Loucy (cell line): ENCODE measurements around the gene AP5Z1.

Source experiments
- H2AFZ ChIP-seq: fragments of 200-600 bp; sonication (generic); 2 replicates; pipeline ENCODE4 v1.6.0; 2016; ENCODE audit warnings: antibody characterized with exemption, mild to moderate bottlenecking, low read length, moderate library complexity
- H3F3A ChIP-seq: fragments of 200-600 bp; 2 replicates; pipeline ENCODE4 v1.6.0; 2016; ENCODE audit warnings: antibody characterized with exemption, low read depth, mild to moderate bottlenecking
- H3K27me3 ChIP-seq: fragments of 200-600 bp; sonication (generic); 2 replicates; pipeline ENCODE4 v1.6.1; 2014; ENCODE audit warnings: low read length, mild to moderate bottlenecking; ENCODE audit not compliant: insufficient read depth, poor library complexity, severe bottlenecking
- H3K36me3 ChIP-seq: fragments of 200-600 bp; sonication (generic); 2 replicates; pipeline ENCODE4 v1.6.1; 2016; ENCODE audit warnings: low read length; ENCODE audit not compliant: insufficient read depth
- H3K4me1 ChIP-seq: fragments of 200-600 bp; sonication (generic); 2 replicates; pipeline ENCODE4 v1.5.1; 2014; ENCODE audit warnings: low read length, mild to moderate bottlenecking; ENCODE audit not compliant: insufficient read depth, poor library complexity, severe bottlenecking
- H3K4me2 ChIP-seq: fragments of 200-600 bp; sonication (generic); 2 replicates; pipeline ENCODE4 v1.6.0; 2014; ENCODE audit warnings: antibody characterized with exemption, low read length, low read depth, mild to moderate bottlenecking; ENCODE audit not compliant: poor library complexity, severe bottlenecking
- H3K4me3 ChIP-seq: fragments of 200-600 bp; sonication (generic); 2 replicates; pipeline ENCODE4 v1.5.1; 2014; ENCODE audit warnings: low read length, mild to moderate bottlenecking, mixed read lengths; ENCODE audit not compliant: poor library complexity, severe bottlenecking
- H3K79me2 ChIP-seq: fragments of 200-600 bp; sonication (generic); 2 replicates; pipeline ENCODE4 v1.6.1; 2014; ENCODE audit warnings: low read length; ENCODE audit not compliant: insufficient read depth
- H3K9ac ChIP-seq: fragments of 200-600 bp; sonication (generic); 2 replicates; pipeline ENCODE4 v1.6.0; 2014; ENCODE audit warnings: mild to moderate bottlenecking, low read depth, low read length, moderate library complexity; ENCODE audit not compliant: poor library complexity, severe bottlenecking
- H3K9me2 ChIP-seq: fragments of 200-600 bp; sonication (generic); replicated peaks from 2 replicates; pipeline ENCODE4 v1.6.1; 2016; ENCODE audit warnings: low read depth, low read length, mixed read lengths
- H3K9me3 ChIP-seq: fragments of 200-600 bp; sonication (generic); 2 replicates; pipeline ENCODE4 v1.6.1; 2014; ENCODE audit warnings: mild to moderate bottlenecking, antibody characterized with exemption, low read length, low read depth; ENCODE audit not compliant: insufficient read depth
- H4K20me1 ChIP-seq: fragments of 200-600 bp; sonication (generic); 2 replicates; pipeline ENCODE4 v1.6.0; 2014; ENCODE audit warnings: antibody characterized with exemption, low read length, mild to moderate bottlenecking; ENCODE audit not compliant: insufficient read depth, poor library complexity, severe bottlenecking
- EZH2phosphoT487 ChIP-seq: fragments of 200-600 bp; IDR thresholded peaks from 2 replicates; pipeline ENCODE4 v1.6.1; 2018; ENCODE audit warnings: antibody characterized with exemption, mild to moderate bottlenecking, moderate library complexity, borderline replicate concordance
- TF ChIP-seq, protein P1 (sequence below): fragments of 200-600 bp; sonication (generic); conservative IDR thresholded peaks from 2 replicates; pipeline ENCODE4 v1.5.1; 2014; ENCODE audit warnings: mild to moderate bottlenecking, antibody characterized with exemption, low read length

Gene AP5Z1, protein sequence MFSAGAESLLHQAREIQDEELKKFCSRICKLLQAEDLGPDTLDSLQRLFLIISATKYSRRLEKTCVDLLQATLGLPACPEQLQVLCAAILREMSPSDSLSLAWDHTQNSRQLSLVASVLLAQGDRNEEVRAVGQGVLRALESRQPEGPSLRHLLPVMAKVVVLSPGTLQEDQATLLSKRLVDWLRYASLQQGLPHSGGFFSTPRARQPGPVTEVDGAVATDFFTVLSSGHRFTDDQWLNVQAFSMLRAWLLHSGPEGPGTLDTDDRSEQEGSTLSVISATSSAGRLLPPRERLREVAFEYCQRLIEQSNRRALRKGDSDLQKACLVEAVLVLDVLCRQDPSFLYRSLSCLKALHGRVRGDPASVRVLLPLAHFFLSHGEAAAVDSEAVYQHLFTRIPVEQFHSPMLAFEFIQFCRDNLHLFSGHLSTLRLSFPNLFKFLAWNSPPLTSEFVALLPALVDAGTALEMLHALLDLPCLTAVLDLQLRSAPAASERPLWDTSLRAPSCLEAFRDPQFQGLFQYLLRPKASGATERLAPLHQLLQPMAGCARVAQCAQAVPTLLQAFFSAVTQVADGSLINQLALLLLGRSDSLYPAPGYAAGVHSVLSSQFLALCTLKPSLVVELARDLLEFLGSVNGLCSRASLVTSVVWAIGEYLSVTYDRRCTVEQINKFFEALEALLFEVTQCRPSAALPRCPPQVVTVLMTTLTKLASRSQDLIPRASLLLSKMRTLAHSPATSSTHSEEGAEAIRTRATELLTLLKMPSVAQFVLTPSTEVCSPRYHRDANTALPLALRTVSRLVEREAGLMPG

DNA sequence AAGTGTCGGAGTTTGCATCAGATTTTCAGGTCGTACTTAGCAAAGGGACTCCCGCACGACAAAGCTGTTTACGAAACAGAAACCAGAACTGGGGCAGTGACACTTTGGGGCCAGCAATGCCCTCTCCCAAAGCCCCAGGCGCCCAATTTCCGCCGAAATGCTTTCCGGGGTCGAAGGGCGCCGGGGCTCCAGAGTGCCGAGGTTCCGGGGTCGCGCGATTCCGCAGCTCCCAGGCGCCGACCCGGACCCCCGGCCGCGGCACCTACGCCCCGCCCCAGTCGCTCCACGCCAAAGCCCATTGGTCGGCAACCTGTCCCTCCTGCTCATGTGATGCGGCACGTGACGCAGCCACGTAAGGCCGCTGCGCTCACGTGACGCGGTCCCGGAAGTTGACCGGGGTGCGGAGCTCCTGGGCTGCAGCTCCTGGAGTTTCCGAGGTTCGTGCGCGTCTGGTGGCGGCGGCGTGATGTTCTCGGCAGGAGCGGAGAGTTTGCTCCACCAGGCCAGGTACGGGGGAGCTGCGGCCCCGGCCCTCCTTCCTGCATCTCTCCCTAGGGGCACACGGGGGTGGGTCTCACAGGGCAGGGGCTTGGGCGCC lies at the start of gene AP5Z1:
Gene AP5Z1 (plus strand): TSS at position 374 of the 598 bp plus-strand sequence. CDS start 93 bp downstream, at position 467.
- Histone ChIP-seq H4K20me1 (peaks cover 15% of the 10 kb centered on the region), H3K9ac (peak within 1 kb of the TSS; percentile 85), H2AFZ (peak within 1 kb of the TSS; percentile 81), H3K9me2 (no peaks in the 10 kb centered on the region), H3K36me3 (no peaks in the 10 kb centered on the region), H3K4me1 (peaks cover 6% of the 10 kb centered on the region), H3K79me2 (peaks cover 42% of the 10 kb centered on the region), H3F3A (no peaks in the 10 kb centered on the region), H3K4me3 (peak within 1 kb of the TSS; percentile 82), H3K27me3 (no peaks in the 10 kb centered on the region), H3K9me3 (no peaks in the 10 kb centered on the region), H3K4me2 (peak within 1 kb of the TSS; percentile 93)
- TF ChIP-seq, protein P1, sequence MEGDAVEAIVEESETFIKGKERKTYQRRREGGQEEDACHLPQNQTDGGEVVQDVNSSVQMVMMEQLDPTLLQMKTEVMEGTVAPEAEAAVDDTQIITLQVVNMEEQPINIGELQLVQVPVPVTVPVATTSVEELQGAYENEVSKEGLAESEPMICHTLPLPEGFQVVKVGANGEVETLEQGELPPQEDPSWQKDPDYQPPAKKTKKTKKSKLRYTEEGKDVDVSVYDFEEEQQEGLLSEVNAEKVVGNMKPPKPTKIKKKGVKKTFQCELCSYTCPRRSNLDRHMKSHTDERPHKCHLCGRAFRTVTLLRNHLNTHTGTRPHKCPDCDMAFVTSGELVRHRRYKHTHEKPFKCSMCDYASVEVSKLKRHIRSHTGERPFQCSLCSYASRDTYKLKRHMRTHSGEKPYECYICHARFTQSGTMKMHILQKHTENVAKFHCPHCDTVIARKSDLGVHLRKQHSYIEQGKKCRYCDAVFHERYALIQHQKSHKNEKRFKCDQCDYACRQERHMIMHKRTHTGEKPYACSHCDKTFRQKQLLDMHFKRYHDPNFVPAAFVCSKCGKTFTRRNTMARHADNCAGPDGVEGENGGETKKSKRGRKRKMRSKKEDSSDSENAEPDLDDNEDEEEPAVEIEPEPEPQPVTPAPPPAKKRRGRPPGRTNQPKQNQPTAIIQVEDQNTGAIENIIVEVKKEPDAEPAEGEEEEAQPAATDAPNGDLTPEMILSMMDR = no peak
- TF ChIP-seq EZH2phosphoT487 = no peak

DNA sequence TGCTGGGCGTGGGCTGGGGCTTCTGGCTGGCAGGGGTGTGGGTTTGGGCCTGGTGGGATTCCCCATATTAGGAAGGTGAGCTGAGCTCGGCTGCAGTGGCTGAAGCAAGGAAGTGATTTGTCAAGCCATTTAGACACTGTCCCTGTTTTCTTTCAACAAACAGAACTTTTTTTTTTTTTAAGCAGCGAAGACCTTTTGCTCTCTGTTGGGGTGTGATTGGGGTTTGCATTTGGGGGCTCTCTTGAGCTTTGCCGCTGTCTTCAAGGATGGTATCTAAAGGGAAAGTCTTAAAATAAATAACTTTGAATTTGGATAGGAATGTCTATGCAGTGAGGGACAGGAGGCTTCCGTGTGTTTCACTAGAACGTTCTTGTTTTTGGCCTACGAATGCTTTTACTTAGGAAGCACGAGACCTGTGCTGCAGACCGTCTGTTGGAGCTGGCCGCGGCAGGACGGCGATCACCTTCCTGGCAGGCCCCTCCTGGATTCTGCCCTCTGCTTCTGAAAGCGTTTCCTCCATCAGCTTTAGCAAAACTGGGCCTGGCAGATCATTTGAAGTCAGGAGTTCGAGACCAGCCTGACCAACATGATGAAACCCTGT lies 49.5 kb upstream of the AP5Z1 start:
- Histone ChIP-seq H3K36me3 (peaks cover 19% of the 10 kb centered on the region; the same call in 1 of the 2 replicates), H4K20me1 (peaks cover 13% of the 10 kb centered on the region), H2AFZ (no peak overlapping the region), H3K9me3 (no peaks in the 10 kb centered on the region), H3K27me3 (no peaks in the 10 kb centered on the region), H3K4me3 (no peak overlapping the region), H3K9ac (no peak overlapping the region), H3F3A (no peaks in the 10 kb centered on the region), H3K9me2 (no peaks in the 10 kb centered on the region), H3K79me2 (peaks cover 45% of the 10 kb centered on the region; the same call in 1 of the 2 replicates), H3K4me2 (no peak overlapping the region), H3K4me1 (no peaks in the 10 kb centered on the region)
- TF ChIP-seq, protein P1 = no peak
- no peak for TF ChIP-seq EZH2phosphoT487

DNA sequence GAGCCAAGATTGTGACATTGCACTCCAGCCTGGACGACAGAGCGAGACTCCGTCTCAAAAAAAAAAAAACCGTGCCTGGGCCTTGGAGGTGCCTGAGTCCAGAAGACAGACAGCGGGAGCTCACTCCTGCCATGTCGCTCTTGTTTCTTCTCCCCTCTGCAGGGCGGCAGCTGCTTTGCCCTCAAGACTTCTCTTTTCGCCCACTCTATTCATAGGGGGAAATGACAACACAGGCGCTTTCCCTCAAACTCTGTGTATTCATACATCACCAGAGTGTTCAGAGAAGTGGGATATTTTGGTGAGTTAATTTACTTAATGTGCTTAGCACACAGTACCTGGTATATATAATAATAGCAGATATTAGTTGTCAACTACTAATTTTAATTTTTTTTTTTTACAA lies 48.9 kb upstream of the AP5Z1 start:
- Histone ChIP-seq H3K9me2 (no peaks in the 10 kb centered on the region), H3K36me3 (peaks cover 19% of the 10 kb centered on the region; the same call in 1 of the 2 replicates), H3K79me2 (peaks cover 44% of the 10 kb centered on the region; the same call in 1 of the 2 replicates), H3K4me1 (no peaks in the 10 kb centered on the region), H3K4me2 (no peak overlapping the region), H3K27me3 (no peaks in the 10 kb centered on the region), H2AFZ (no peak overlapping the region), H3F3A (no peaks in the 10 kb centered on the region), H3K9me3 (no peaks in the 10 kb centered on the region), H4K20me1 (peaks cover 13% of the 10 kb centered on the region), H3K9ac (no peak overlapping the region), H3K4me3 (no peak overlapping the region)
- TF ChIP-seq EZH2phosphoT487 = no peak
- TF ChIP-seq, protein P1 = no peak
